PC-3 (cell line): ENCODE data around the gene OASL. TPM values are rescaled to one million over a fixed set of nuclear protein-coding genes. Genes with fewer than 3 reads are reported as not detected.

Experiments used
- ATAC-seq: fragments of 200-7000 bp; cut with Tn5 transposase; 2 replicates; pipeline ENCODE4 v1.9.1; 2020; ENCODE audit warnings: mild to moderate bottlenecking, moderate library complexity
- BruUV-seq: library from RNA; stranded (reverse); fragments of 400-500 nt; replicated peaks from 2 replicates; lab custom pipeline; 2021; lab: Mats Ljungman, UMichigan
- CTCF ChIA-PET: fragments of 300-600 bp; sonication (Branson Sonifier 250); formaldehyde crosslinking; loops from one replicate; lab custom pipeline; 2022; ENCODE audit warnings: antibody characterized with exemption; lab: Charles Lee
- POLR2A ChIA-PET: fragments of 300-600 bp; sonication (Branson Sonifier 250); formaldehyde crosslinking; loops from one replicate; lab custom pipeline; 2022; ENCODE audit warnings: antibody characterized with exemption; ENCODE audit not compliant: unreplicated experiment; lab: Charles Lee
- DNase-seq: peaks from one replicate; pipeline ENCODE4 v3.0.0-alpha.2; 2015
- H2AFZ ChIP-seq: fragments of 300-600 bp; sonication (generic); 2 replicates; pipeline ENCODE4 v1.6.0; 2016; ENCODE audit warnings: antibody characterized with exemption, low read length
- H3F3A ChIP-seq: fragments of 300-600 bp; sonication (generic); one replicate; pipeline ENCODE4 v1.6.0; 2017; ENCODE audit warnings: antibody characterized with exemption, low read length, control low read depth, mild to moderate bottlenecking; ENCODE audit not compliant: unreplicated experiment
- H3K27ac ChIP-seq: fragments of 300-600 bp; sonication (generic); 2 replicates; pipeline ENCODE4 v1.5.1; 2016; ENCODE audit warnings: mild to moderate bottlenecking, low read length
- H3K27me3 ChIP-seq: fragments of 300-600 bp; sonication (generic); 2 replicates; pipeline ENCODE4 v1.6.1; 2016; ENCODE audit warnings: low read length, mixed read lengths
- H3K36me3 ChIP-seq: fragments of 300-600 bp; sonication (generic); 2 replicates; pipeline ENCODE4 v1.6.1; 2016; ENCODE audit warnings: low read depth, mixed run types, low read length, mixed read lengths
- H3K4me1 ChIP-seq: fragments of 300-600 bp; sonication (generic); 2 replicates; pipeline ENCODE4 v1.5.1; 2016; ENCODE audit warnings: low read length; ENCODE audit not compliant: insufficient read depth
- H3K4me2 ChIP-seq: fragments of 300-600 bp; sonication (generic); 2 replicates; pipeline ENCODE4 v1.6.0; 2016; ENCODE audit warnings: low read length
- H3K4me3 ChIP-seq: fragments of 300-600 bp; sonication (generic); 2 replicates; pipeline ENCODE4 v1.5.1; 2016; ENCODE audit warnings: mild to moderate bottlenecking, low read length, mixed read lengths
- H3K79me2 ChIP-seq: fragments of 300-600 bp; sonication (generic); 2 replicates; pipeline ENCODE4 v1.6.1; 2017; ENCODE audit warnings: low read length, mixed read lengths
- H3K9ac ChIP-seq: fragments of 300-600 bp; sonication (generic); 2 replicates; pipeline ENCODE4 v1.6.0; 2016; ENCODE audit warnings: mild to moderate bottlenecking, low read length
- H3K9me2 ChIP-seq: fragments of 300-600 bp; sonication (generic); replicated peaks from 2 replicates; pipeline ENCODE4 v1.6.1; 2016; ENCODE audit warnings: mixed run types, low read length, mixed read lengths
- H3K9me3 ChIP-seq: fragments of 300-600 bp; sonication (generic); 2 replicates; pipeline ENCODE4 v1.6.1; 2016; ENCODE audit warnings: low read length, mixed read lengths
- H4K20me1 ChIP-seq: fragments of 300-600 bp; sonication (generic); 2 replicates; pipeline ENCODE4 v1.6.1; 2016; ENCODE audit warnings: low read length, mixed read lengths
- EZH2 ChIP-seq: fragments of 300-600 bp; sonication (generic); IDR thresholded peaks from one replicate; pipeline ENCODE4 v1.6.1; 2017; ENCODE audit warnings: antibody characterized with exemption, mild to moderate bottlenecking, low read length; ENCODE audit not compliant: unreplicated experiment
- EZH2phosphoT487 ChIP-seq: fragments of 300-600 bp; sonication (generic); IDR thresholded peaks from 2 replicates; pipeline ENCODE4 v1.6.1; 2018; ENCODE audit warnings: mild to moderate bottlenecking, antibody characterized with exemption, low read length, borderline replicate concordance
- intact Hi-C: fragments of 100-400 bp; cut with micrococcal nuclease; formaldehyde crosslinking; loops from 2 replicates; pipeline ENCODE4 v1.9.0; 2023
- total RNA-seq: library from RNA; depleted of rRNA; stranded (reverse); fragments of >200 nt; gene quantifications from 2 replicates; pipeline ENCODE4 v1.2.3, GENCODE V29; 2014
- TF ChIP-seq, protein P1 (sequence below): fragments of 300-600 bp; sonication (generic); conservative IDR thresholded peaks from 2 replicates; pipeline ENCODE4 v1.5.1; 2017; ENCODE audit warnings: antibody characterized with exemption, low read depth, mild to moderate bottlenecking, low read length

Gene OASL
- total RNA-seq, 1 experiment from 2014 or later = 7.6 TPM

GRCh38 chr12:120991965-120992364, 47.1 kb downstream of the OASL start:
- H3K36me3 ChIP-seq = no peaks in the 10 kb centered on the region

GRCh38 chr12:120990487-120991055, 48.5 kb downstream of the OASL start:
- intact Hi-C loops = no loop called here
- POLR2A ChIA-PET = no interaction called here

More at GRCh38 chr12:120991965-120992364, 47.1 kb downstream of the OASL start:
- no peaks in the 10 kb centered on the region; the same call in 1 of the 2 replicates for H3K9me2 ChIP-seq
- H3F3A ChIP-seq = no peaks in the 10 kb centered on the region
- no peaks in the 10 kb centered on the region for H3K9me3 ChIP-seq
- DNase-seq (no peak), ATAC-seq (no peak)
- H4K20me1 ChIP-seq = no peaks in the 10 kb centered on the region
- H3K4me3 ChIP-seq = no peak overlapping the region
- POLR2A ChIA-PET = no interaction called here
- no peaks in the 10 kb centered on the region for H3K4me1 ChIP-seq
- H3K79me2 ChIP-seq = no peaks in the 10 kb centered on the region
- no peak overlapping the region for H3K4me2 ChIP-seq
- no peaks in the 10 kb centered on the region for H3K27me3 ChIP-seq
- H3K27ac ChIP-seq = no peak overlapping the region
- CTCF ChIA-PET = no interaction called here
- TF ChIP-seq, protein P1, sequence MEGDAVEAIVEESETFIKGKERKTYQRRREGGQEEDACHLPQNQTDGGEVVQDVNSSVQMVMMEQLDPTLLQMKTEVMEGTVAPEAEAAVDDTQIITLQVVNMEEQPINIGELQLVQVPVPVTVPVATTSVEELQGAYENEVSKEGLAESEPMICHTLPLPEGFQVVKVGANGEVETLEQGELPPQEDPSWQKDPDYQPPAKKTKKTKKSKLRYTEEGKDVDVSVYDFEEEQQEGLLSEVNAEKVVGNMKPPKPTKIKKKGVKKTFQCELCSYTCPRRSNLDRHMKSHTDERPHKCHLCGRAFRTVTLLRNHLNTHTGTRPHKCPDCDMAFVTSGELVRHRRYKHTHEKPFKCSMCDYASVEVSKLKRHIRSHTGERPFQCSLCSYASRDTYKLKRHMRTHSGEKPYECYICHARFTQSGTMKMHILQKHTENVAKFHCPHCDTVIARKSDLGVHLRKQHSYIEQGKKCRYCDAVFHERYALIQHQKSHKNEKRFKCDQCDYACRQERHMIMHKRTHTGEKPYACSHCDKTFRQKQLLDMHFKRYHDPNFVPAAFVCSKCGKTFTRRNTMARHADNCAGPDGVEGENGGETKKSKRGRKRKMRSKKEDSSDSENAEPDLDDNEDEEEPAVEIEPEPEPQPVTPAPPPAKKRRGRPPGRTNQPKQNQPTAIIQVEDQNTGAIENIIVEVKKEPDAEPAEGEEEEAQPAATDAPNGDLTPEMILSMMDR = no peak
- TF ChIP-seq EZH2phosphoT487 (no peak), EZH2 (no peak)
- no peak overlapping the region for H2AFZ ChIP-seq
- no TSS peak for BruUV-seq
- no peak overlapping the region for H3K9ac ChIP-seq
- intact Hi-C loops = no loop called here

DNA sequence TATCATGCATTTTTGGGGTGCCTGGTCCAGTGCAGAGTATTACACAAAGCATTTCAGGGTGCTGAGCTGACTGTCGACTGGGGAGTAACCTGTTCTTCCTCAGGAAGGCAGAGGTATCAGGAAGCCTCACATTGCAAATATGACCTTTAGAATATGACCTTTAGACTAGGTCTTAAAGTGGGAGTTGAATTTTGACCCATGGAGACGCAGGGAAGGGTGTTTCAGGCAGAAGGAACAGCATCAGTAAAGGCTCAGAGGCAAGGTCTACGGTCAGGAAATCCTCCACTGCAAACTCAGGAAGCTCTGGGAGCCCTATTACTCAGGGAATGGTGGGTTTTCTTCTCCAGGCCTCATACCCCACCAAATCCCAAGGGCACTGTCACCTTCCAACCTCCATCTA, 49.4 kb downstream of the OASL start:
- H3F3A ChIP-seq = no peaks in the 10 kb centered on the region
- H3K36me3 ChIP-seq = no peaks in the 10 kb centered on the region
- TF ChIP-seq EZH2 = no peak
- ChIA-PET POLR2A (no interaction called here), CTCF (no interaction called here)
- H3K4me2 ChIP-seq = no peak overlapping the region
- H3K4me1 ChIP-seq = no peaks in the 10 kb centered on the region
- H3K4me3 ChIP-seq = no peak overlapping the region
- no peaks in the 10 kb centered on the region for H4K20me1 ChIP-seq
- intact Hi-C loops = no loop called here
- DNase-seq (no peak), ATAC-seq (no peak)
- H3K9ac ChIP-seq = no peak overlapping the region
- no peaks in the 10 kb centered on the region for H3K79me2 ChIP-seq
- no peak overlapping the region for H2AFZ ChIP-seq
- no peaks in the 10 kb centered on the region for H3K9me2 ChIP-seq
- no peaks in the 10 kb centered on the region for H3K9me3 ChIP-seq
- H3K27ac ChIP-seq = no peak overlapping the region
- H3K27me3 ChIP-seq = no peaks in the 10 kb centered on the region
- no TSS peak for BruUV-seq

More at GRCh38 chr12:120990487-120991055, 48.5 kb downstream of the OASL start:
- H3K9me3 ChIP-seq = no peaks in the 10 kb centered on the region
- H3K4me2 ChIP-seq = no peak overlapping the region
- CTCF ChIA-PET = no interaction called here
- DNase-seq (no peak), ATAC-seq (no peak)
- no peaks in the 10 kb centered on the region for H3K36me3 ChIP-seq
- H3K79me2 ChIP-seq = no peaks in the 10 kb centered on the region
- no peak overlapping the region for H3K4me3 ChIP-seq
- H2AFZ ChIP-seq = no peak overlapping the region
- no peak overlapping the region for H3K27ac ChIP-seq
- no peaks in the 10 kb centered on the region for H3K4me1 ChIP-seq
- no TSS peak for BruUV-seq
- TF ChIP-seq EZH2 = no peak
- TF ChIP-seq, protein P1 = no peak
- TF ChIP-seq EZH2phosphoT487 = no peak
- no peaks in the 10 kb centered on the region for H3F3A ChIP-seq
- no peaks in the 10 kb centered on the region for H4K20me1 ChIP-seq
- no peaks in the 10 kb centered on the region; the same call in 1 of the 2 replicates for H3K9me2 ChIP-seq
- H3K27me3 ChIP-seq = no peaks in the 10 kb centered on the region
- no peak overlapping the region for H3K9ac ChIP-seq
